Testis (tissue), 5 donors: Measurements from ENCODE around the gene DNAJA2. TPM values are rescaled to one million over a fixed set of nuclear protein-coding genes. Genes with fewer than 3 reads are reported as not detected.

ENCODE experiments used
- DNase-seq: peaks from one replicate; pipeline ENCODE4 v3.0.0-alpha.2; 2019
- H3K27ac ChIP-seq, 2 donors: fragments of 200-600 bp; sonication (generic); one replicate each; pipeline ENCODE4 v1.5.1; 2019
- H3K27me3 ChIP-seq: fragments of 200-600 bp; sonication (generic); one replicate; pipeline ENCODE4 v1.5.1; 2019
- H3K36me3 ChIP-seq: fragments of 200-600 bp; sonication (generic); one replicate; pipeline ENCODE4 v1.5.1; 2017; ENCODE audit warnings: low read depth; ENCODE audit errors: missing control alignments
- H3K4me1 ChIP-seq: fragments of 200-600 bp; sonication (generic); one replicate; pipeline ENCODE4 v1.5.1; 2019
- H3K4me3 ChIP-seq, 2 donors: fragments of 200-600 bp; sonication (generic); one replicate each; pipeline ENCODE4 v1.5.1; 2017 to 2019
- H3K9me3 ChIP-seq: fragments of 200-600 bp; sonication (generic); one replicate; pipeline ENCODE4 v1.5.1; 2017
- CTCF ChIP-seq, 3 experiments: fragments of 450-650 bp in 2 of 3; fragments of 200-600 bp in 1 of 3; sonication (generic) in 1 of 3; IDR thresholded peaks; one replicate each; pipeline ENCODE4 v1.5.1; 2016 to 2019; ENCODE audit warnings: antibody characterized with exemption in 3 of 3, mild to moderate bottlenecking in 2 of 3, moderate library complexity in 1 of 3
- POLR2A ChIP-seq: fragments of 450-650 bp; IDR thresholded peaks from one replicate; pipeline ENCODE4 v1.6.1; 2017; ENCODE audit warnings: antibody characterized with exemption, mild to moderate bottlenecking, moderate library complexity
- WGBS, 2 donors: methylation state at CpG; one replicate each; pipeline ENCODE4 v1.1.5; 2018; 5-methylcytosine and 5-hydroxymethylcytosine counted together
- intact Hi-C: fragments of 100-400 bp; cut with DNase I; formaldehyde crosslinking; loops from one replicate; pipeline ENCODE4 v1.15.1; 2023; ENCODE audit warnings: low total_unique reads
- long read RNA-seq, 2 donors: transcript quantifications; one replicate each; lab custom pipeline, GENCODE V29; 2026
- polyA plus RNA-seq: library from polyadenylated mRNA; stranded (reverse); fragments of 350-450 nt; fragmentation: Illumina TruSeq; extraction: RNeasy Lipid Tissue Mini Kit (QIAGEN cat#74804); gene quantifications from one replicate; pipeline ENCODE4 v1.2.3, GENCODE V29; 2014; ENCODE audit warnings: low read depth, low replicate concordance; ENCODE audit not compliant: insufficient read depth
- total RNA-seq, 2 donors: library from RNA; depleted of rRNA; stranded (reverse); fragments of >200 nt; gene quantifications; one replicate each; pipeline ENCODE4 v1.2.3, GENCODE V29; 2016

DNAJA2 gene
- total RNA-seq (10 to 100 TPM; 51.5 to 68.4 TPM), polyA plus RNA-seq (94.5 TPM)
- long read RNA-seq, donor 1, transcript DNAJA2-201 (9 exons, 3,122 nt): major isoform, 47 of 47 reads
- long read RNA-seq, donor 1, partial matches to known transcripts: 0 of 47 reads
- long read RNA-seq, donor 1, other reads (novel, unspliced or antisense): 0 of 47 reads
- long read RNA-seq, donor 2, transcript DNAJA2-201 (9 exons, 3,122 nt): major isoform, 28 of 35 reads
- long read RNA-seq, donor 2, partial matches to known transcripts: 7 of 35 reads
- long read RNA-seq, donor 2, other reads (novel, unspliced or antisense): 0 of 35 reads

DNA sequence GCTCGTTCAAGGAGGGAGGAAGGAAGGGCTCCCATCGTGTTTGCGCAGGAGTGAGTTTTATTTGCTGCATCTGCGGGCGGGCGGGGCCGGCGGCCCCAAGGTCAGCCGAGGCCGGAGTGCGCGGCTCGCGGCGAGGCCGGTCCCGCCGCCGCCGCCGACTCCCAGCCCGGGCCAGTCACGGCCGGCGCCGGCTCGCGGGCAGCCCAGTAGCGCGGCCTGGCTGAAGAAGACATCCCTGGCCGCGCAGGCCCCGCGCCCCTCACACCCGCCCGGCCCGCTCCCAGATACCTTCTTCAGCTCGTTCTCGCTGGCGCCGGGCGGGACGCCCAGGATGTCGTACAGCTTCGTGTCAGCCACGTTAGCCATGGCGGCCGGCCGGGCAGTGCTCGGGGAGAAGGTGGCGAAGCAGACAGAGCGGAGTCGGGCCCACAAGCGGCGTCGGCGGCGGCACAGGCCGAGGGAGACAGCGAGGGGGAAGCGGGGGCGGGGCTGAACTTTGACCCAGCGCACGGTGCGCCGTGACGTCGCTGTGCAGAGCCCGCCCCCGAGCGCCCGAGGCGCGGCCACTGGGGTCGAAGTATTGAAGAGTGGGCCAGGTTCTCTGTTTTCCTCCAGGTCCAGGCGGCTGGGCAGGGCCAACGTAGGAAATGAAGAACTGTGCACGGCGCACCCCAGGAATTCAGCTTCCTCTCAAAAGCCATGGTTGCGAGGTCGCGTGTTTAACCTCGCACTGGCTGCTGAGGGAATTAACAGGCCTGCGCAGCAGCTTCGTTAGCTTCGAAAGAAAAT, at the start of gene DNAJA2:
DNAJA2 (minus strand) TSS at position 468 of the 789 bp plus-strand sequence; CDS start at position 366, 102 bp downstream.
- peaks cover 31% of the 10 kb centered on the region for H3K4me1 ChIP-seq
- TF ChIP-seq CTCF (IDR thresholded peaks at IDR 0.05): no peak
- TF ChIP-seq POLR2A: peak; percentile 78
- 0% methylated on average over 38 to 84 of the region's 86 CpGs for WGBS, 2 donors
- peak within 1 kb of the TSS; percentile 93 to 97 for H3K4me3 ChIP-seq
- peak within 1 kb of the TSS; percentile 93 to 98 for H3K27ac ChIP-seq
- H3K9me3 ChIP-seq: no peaks in the 10 kb centered on the region
- H3K36me3 ChIP-seq: no peaks in the 10 kb centered on the region
- no peaks in the 10 kb centered on the region for H3K27me3 ChIP-seq
- peak; percentile 96 for DNase-seq
- intact Hi-C loops: no loop called here

DNA sequence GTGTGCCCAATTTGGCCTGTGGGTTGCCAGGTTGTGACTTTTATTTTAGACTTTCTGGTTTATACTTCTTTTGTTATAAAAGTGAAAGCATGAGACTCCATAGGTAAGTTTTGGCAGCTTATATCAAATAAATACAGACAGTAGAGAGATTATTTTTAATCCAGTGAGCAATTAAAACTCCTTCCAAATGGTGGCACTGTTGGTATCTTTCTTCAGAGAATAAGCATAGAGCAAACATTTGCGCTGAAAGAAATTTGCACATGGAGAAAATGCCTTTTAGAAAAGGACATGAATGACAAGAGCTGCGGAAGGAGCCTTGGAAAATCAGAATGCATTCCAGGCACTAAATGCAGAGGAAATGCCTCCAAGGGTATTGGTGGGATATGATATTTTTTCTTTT, 46.1 kb upstream of the DNAJA2 start:
- H3K4me1 ChIP-seq: no peaks in the 10 kb centered on the region
- DNase-seq: no peak
- H3K4me3 ChIP-seq: no peak overlapping the region
- no peak overlapping the region for H3K27ac ChIP-seq
- no peak for TF ChIP-seq POLR2A
- peak in 1 of 3 experiments; percentile 12 for TF ChIP-seq CTCF (IDR thresholded peaks at IDR 0.05)
- no peaks in the 10 kb centered on the region for H3K27me3 ChIP-seq
- no peaks in the 10 kb centered on the region for H3K36me3 ChIP-seq
- 69 to 76% methylated on average over 2 of the region's 2 CpGs for WGBS, 2 donors
- intact Hi-C loops: no loop called here
- no peaks in the 10 kb centered on the region for H3K9me3 ChIP-seq

- Histone ChIP-seq H3K4me3 (no peak overlapping the region), H3K27ac (no peak overlapping the region), H3K4me1 (no peaks in the 10 kb centered on the region), H3K9me3 (no peaks in the 10 kb centered on the region), H3K36me3 (no peaks in the 10 kb centered on the region), H3K27me3 (no peaks in the 10 kb centered on the region)
- 60 to 66% methylated on average over 14 of the region's 14 CpGs for WGBS, 2 donors
- intact Hi-C loops: no loop called here
- TF ChIP-seq CTCF (IDR thresholded peaks at IDR 0.05) (peak in 2 of 3 experiments; percentile 28 to 39), POLR2A (no peak)
- peak; percentile 49 for DNase-seq
Observed at GRCh38 chr16:47018223-47018891, 44.9 kb upstream of the DNAJA2 start.

DNA sequence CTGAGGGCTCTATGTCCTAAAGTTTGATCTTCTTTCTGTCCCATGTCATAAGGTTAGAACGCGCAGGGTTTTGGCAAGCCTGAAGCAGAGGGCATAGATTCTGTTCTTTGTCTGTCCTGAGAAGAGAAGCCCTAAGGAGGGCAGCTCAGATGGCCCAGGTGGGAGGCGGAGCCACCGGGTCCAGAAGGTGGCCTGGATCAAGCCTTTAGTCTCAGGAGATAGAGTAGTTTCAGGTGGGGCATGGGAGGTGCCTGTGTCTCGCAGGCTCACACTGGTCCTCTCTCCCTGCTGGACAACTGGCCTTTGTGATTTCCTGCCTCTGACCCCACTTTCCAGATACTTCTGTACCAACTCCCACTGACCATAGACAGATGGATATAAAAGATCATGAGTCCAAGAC, 44.2 kb upstream of the DNAJA2 start:
- Histone ChIP-seq H3K4me1 (no peaks in the 10 kb centered on the region), H3K4me3 (no peak overlapping the region), H3K27ac (no peak overlapping the region), H3K36me3 (no peaks in the 10 kb centered on the region), H3K27me3 (no peaks in the 10 kb centered on the region), H3K9me3 (no peaks in the 10 kb centered on the region)
- TF ChIP-seq POLR2A (no peak), CTCF (IDR thresholded peaks at IDR 0.05) (no peak)
- intact Hi-C loops: no loop called here
- WGBS, 2 donors: 77 to 91% methylated on average over 5 of the region's 5 CpGs
- no peak for DNase-seq
